GM12892 (cell line): Measurements from ENCODE around the gene PPP1R9A.
A peak's percentile ranks its signal among the peaks of the same experiment; 100 is the strongest.

ENCODE experiments used
- DNase-seq: peaks from one replicate; pipeline ENCODE4 v3.0.0; 2011; ENCODE audit not compliant: insufficient read length
- FAIRE-seq: peaks from 2 replicates; lab custom pipeline; 2011; peaks lifted over from hg19 to GRCh38; lab: Jason Lieb, UNC
- POLR2A ChIP-seq: IDR thresholded peaks from 2 replicates; pipeline ENCODE4 v1.6.1; 2011; ENCODE audit warnings: low read depth, low read length, control low read depth
- POLR2AphosphoS5 ChIP-seq: IDR thresholded peaks from 2 replicates; pipeline ENCODE4 v1.6.1; 2011; ENCODE audit warnings: low read depth, low read length, control low read depth
- TAF1 ChIP-seq: IDR thresholded peaks from 2 replicates; pipeline ENCODE4 v1.6.1; 2011; ENCODE audit warnings: low read depth, mild to moderate bottlenecking, control low read depth, low read length, borderline replicate concordance

Gene PPP1R9A

DNA sequence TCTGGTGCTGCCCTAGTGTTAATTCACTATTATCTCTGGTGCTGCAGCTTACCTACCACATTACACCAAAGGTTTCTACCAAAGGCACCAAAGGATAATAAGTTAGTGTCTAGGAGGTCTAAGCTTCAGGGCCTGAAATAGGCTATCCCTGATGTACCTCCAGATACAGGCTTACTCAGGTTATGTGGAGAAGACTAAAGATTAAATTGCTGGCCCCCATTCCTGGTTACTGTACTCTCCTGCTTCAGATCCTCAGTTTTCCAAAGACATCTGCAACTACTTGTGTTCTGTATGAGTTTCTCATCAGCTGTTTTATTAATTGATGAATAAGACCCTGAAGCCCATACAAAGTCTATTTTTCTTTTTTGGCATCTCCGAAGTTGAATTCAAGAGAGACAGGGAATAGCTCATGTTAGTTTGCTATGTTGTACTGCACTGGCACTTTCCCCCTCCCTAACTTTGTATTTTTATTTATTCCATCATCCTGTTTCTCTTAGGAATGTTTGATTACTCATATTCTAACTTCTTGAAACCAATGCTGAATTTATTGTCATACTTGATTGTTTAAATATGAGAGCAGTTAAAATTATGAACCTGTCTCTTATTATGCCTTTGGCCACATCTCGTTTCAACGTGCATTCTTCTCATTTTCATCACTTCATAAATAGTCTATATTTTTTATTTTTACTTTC lies 331.0 kb downstream of the PPP1R9A start:
- DNase-seq = no peak
- no peak for FAIRE-seq

DNA sequence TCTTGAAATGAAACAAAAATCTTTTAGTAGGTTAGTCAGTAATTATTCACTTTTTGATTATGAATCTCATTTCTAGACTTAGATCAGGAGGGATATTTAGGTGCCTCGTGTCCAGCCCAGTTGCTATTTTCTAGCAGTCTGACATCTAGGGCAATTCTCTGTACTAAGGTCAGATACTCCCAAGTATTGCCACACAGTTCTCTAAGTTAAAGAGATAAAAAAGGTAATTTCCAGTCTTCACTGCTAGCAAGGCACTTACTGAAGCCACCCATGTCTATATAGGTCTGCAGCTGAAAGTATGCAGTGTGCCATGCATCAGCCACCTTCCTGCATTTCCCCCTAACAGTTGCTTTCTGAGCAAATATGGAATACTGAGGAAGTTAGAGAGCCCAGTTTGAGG lies 333.5 kb downstream of the PPP1R9A start:
- TF ChIP-seq POLR2A (no peak), TAF1 (no peak), POLR2AphosphoS5 (no peak)
- FAIRE-seq = no peak
- no peak for DNase-seq

More for the DNA sequence above, 331.0 kb downstream of the PPP1R9A start:
- TF ChIP-seq POLR2AphosphoS5 (no peak), POLR2A (no peak), TAF1 (no peak)

DNA sequence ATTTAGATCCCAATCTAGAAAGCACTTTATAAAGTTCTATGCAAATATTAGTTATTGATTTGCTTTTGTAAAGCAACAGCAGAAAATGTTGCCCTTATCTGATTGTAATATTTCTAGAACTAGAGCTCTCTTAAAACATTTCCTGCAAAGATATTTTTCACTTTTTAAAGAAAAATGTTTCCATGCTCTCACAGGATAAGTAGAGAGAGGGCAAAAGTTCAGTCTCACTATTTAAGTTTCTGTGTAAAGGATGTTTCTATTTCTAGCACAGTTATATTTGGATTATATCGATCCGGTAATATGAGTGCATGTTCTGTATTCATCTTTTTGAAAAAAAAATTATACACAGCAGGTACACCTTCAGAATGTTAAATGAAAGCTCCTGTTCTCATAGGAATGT lies 334.9 kb downstream of the PPP1R9A start:
- DNase-seq (no peak), FAIRE-seq (no peak)
- no peak for TF ChIP-seq POLR2AphosphoS5
- TF ChIP-seq POLR2A = no peak
- no peak for TF ChIP-seq TAF1

DNA sequence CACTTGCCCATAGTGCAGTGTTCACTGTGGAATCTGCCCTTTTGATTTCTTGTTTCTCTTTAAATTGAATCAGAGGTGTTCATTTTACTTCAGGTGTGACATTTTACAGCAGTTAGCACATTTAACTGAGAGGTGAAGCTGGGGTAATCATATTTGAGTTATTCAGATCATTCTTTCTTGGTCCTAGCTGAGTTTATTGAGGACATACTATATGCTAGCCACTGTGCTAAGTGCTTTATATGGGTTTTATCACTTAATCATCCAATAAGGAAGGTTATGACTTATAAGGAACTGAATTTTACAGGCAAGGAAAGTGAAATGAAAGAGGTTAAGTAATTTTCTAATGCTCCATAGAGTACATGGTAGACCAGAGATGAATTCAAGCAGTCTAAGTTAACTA lies 337.2 kb downstream of the PPP1R9A start:
- TF ChIP-seq TAF1 (no peak), POLR2AphosphoS5 (no peak), POLR2A (no peak)
- no peak for FAIRE-seq
- no peak for DNase-seq

DNA sequence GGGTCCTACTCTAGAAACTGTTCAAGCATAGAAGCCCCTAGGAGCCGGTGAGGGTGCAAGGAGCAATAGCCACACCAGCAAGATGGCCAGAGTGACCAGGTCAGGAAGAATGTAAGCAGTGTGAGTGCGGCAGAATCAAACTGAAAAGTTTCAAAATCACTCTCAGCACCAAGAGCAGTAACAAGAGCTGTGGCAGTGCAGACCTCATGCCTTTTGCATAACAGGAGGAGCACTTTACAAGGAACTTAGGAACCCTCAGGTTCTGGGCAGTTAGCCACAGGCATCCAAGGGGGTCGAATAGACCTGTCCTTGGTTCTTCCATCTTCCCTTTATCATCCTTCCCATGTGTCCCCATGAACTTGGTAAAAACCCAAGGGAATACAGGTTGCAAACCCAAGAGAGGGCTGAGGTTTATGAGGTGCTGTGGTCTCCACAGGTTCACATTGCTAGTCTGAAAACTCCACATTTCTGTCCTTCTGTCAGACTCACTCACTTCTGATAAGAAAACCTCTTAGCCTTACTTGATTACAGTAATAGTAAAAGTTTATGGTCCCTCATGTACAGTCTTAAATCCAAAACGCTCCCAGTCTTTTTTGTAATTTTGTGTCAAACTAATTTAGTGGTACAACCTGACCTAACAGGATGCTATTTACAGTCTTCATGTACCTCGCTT lies 338.6 kb downstream of the PPP1R9A start:
- TF ChIP-seq TAF1 (no peak), POLR2AphosphoS5 (no peak), POLR2A (no peak)
- DNase-seq = no peak
- no peak for FAIRE-seq

DNA sequence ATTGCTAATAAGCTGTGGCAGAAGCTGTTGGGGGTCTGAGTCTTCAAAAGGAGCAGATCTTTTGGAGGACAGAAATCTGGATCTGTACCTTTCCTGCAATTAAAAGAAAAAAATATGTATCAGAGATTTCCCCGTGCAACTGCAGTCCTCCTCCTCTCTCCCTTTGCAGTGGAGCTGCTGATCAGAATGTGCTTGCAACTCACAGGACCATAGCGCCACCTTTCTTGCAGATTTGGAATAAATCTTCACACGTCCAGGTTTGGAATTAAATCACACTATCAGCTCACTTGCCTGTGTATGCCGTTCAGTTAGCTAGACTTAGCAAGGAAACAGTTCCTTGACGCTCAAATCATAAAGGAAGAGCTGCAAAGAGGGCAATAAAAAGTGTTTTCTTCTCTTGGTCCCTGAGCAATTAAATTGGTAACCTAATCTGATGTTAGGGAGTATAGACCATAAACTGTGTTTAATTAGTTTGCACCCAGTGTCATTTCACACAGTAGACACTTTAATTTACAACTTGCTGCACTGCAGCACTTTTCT lies 339.5 kb downstream of the PPP1R9A start:
- no peak for TF ChIP-seq TAF1
- FAIRE-seq (peak; percentile 93), DNase-seq (no peak)

DNA sequence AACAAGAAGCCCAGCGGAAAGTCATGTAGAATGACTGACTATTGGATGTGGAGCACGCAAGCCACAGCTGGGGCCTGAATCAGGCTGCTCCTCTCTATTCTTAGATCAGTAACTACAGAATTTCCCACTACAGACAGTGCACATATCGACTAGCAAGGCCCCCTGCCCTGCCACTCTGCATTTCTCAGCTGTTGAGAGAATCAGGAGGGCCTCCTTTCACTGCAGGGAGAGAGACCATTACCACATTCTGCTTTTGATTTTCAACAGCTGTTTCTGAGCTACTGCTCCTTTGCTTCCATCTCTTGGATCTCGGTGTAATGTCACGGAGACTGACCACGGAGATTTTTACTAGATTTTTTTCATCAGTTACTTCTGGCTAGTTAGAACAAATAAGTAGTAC lies 343.2 kb downstream of the PPP1R9A start:
- TF ChIP-seq POLR2A (no peak), POLR2AphosphoS5 (no peak), TAF1 (no peak)
- no peak for FAIRE-seq
- DNase-seq = no peak

DNA sequence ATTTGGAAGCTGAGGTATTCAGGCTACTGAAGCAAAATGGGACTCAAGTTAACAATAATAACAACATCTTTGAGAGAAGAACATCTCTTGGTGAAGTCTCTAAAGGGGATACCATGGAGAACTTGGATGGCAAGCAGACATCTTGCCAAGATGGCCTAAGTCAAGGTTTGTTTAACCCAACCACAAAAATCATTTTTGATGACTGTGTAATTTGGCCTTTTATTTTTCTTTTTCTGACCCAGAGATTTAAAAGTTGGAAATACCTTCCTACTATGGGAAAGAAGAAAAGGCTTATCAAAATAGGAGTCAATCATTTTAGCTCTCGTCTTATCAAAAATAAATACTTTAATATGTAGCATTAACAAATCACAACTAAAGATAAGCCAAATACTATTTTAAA lies 344.6 kb downstream of the PPP1R9A start:
- TF ChIP-seq POLR2AphosphoS5 = no peak
- no peak for FAIRE-seq
- DNase-seq = no peak

DNA sequence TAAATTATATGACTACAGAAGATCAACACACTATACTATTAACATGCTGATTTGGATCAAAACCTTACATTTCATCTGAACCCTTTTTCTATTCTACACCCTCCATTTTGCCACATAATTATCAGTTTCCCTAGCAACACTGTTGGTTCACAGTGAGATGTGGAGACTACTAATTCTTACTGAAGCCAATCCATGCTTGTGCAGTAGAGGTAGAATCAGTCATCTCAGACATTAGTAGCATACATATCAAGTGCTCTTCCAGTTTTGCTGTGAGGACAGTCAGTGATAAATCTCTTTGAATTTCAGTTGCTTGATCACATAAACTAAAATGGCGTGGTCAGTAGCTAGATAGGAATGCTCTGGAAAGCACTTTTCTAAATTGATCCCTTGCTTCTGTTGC lies 346.6 kb downstream of the PPP1R9A start:
- DNase-seq (no peak), FAIRE-seq (no peak)
- TF ChIP-seq POLR2A = no peak
- no peak for TF ChIP-seq POLR2AphosphoS5
- no peak for TF ChIP-seq TAF1

DNA sequence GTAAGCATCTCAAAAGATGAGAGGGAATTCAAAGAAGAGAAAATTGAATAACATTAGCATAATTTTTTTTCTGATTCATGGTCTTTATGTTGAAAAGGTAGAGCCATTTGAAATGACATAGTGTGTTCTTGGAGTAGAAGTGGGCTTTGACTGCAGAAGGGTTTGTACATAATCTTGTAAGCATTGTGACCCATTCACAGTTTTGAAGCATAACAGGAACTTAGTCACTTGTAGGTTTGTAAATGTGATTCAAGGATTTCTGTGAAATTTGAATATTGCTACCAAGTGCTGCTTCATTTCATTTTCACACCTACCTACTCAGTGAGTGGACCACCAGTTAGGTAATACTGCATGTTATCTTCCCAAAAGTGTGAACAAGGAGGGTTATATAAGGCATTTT lies 348.3 kb downstream of the PPP1R9A start:
- DNase-seq (no peak), FAIRE-seq (no peak)
- TF ChIP-seq POLR2A (no peak), TAF1 (no peak), POLR2AphosphoS5 (no peak)

DNA sequence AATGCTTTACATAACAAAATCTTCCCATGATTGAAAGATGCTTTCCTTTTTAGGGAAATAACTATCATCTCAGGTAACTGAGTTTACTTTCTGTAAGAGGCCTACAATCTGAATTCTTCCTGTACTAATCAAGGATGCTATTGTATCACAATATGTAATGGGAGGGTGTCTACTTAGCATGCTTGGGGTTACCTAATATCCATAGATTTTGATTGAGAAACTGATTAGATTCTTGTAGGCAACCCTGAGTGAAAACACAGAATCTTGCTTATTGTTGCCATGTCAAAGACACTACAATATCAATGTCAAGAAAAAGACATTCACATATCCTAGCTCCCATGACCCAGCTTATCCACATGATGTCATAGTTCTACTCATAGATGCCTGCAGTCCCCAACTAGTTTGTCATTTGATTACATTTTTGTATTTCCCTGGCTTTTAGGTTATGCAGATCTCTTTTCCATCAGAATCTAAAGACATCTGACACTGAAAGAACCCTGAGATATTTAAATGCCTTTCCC lies 354.6 kb downstream of the PPP1R9A start:
- DNase-seq (no peak), FAIRE-seq (no peak)
- TF ChIP-seq POLR2A (no peak), TAF1 (no peak), POLR2AphosphoS5 (no peak)

DNA sequence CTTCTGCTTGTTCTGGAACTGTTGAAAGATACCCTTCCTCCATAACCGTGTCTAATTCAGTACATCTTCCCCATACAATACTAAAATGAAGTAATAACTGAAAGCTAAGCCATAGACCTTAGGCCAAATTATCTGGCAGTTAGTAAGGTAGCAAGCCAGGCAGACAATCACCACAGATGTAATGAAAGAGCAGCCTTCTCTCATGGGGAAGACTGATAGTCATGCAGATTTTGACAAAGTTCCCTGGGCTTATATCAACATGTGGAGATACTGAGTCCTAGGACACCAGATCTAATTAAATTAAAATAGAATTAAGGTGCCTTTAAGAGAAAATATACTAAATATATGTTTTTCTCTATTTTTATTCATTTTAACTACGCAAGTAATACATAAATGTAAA lies 355.5 kb downstream of the PPP1R9A start:
- FAIRE-seq = no peak
- no peak for DNase-seq
- TF ChIP-seq POLR2A = no peak
- no peak for TF ChIP-seq TAF1
- no peak for TF ChIP-seq POLR2AphosphoS5
